ENCODE results near the gene GCH1. TPM values are rescaled to one million over a fixed set of nuclear protein-coding genes. Genes with fewer than 3 reads are reported as not detected.

GCH1 gene
- total RNA-seq, 1 experiment from 2014 or later = 16.7 TPM

- DNase-seq (ENCODE audit: low read depth, low spot score) = no peak
- Histone ChIP-seq H3K9ac (ENCODE audit: low read length) (no peak overlapping the region), H3K9me3 (ENCODE audit: control insufficient read depth in 1 of 2, insufficient read depth in 1 of 2, low read depth in 1 of 2, low read length in 2 of 2) (no peaks in the 10 kb centered on the region), H3K4me2 (ENCODE audit: low read length) (no peak overlapping the region), H3K9me2 (ENCODE audit: insufficient read depth) (no peaks in the 10 kb centered on the region), H2AFZ (ENCODE audit: low read depth, low read length, poor library complexity, severe bottlenecking) (no peak overlapping the region), H3K27me3 (ENCODE audit: insufficient read depth, low read length) (no peaks in the 10 kb centered on the region), H3K36me3 (ENCODE audit: control insufficient read depth in 1 of 2, insufficient read depth in 2 of 2, low read length in 2 of 2) (no peaks in the 10 kb centered on the region), H3K27ac (ENCODE audit: low read depth, low read length) (no peak overlapping the region), H3K4me1 (ENCODE audit: control insufficient read depth in 1 of 2, insufficient read depth in 2 of 2, low read length in 2 of 2) (no peaks in the 10 kb centered on the region), H3K4me3 (replicated peaks in 1 of 2; ENCODE audit: low read depth in 1 of 2, low read length in 2 of 2) (no peak overlapping the region), H4K20me1 (ENCODE audit: insufficient read depth) (no peaks in the 10 kb centered on the region), H3K79me2 (ENCODE audit: insufficient read depth, low read length) (no peaks in the 10 kb centered on the region)
- ChIA-PET POLR2A (no interaction called here), RAD21 (ENCODE audit: low non-redundant PET in 1 of 2, low total read pairs in 2 of 2, uncharacterized antibody in 2 of 2, unreplicated experiment in 2 of 2) (no interaction called here), CTCF (no interaction called here)
- no TSS peak for BruUV-seq (replicated peaks)
- no peak for TF ChIP-seq EZH2phosphoT487 (IDR thresholded peaks at IDR 0.05; ENCODE audit: borderline replicate concordance)
- no peak for TF ChIP-seq EZH2 (IDR thresholded peaks at IDR 0.05)
- no peak for TF ChIP-seq CEBPB (IDR thresholded peaks at IDR 0.05; ENCODE audit: low read depth)
- TF ChIP-seq ZFX (IDR thresholded peaks at IDR 0.05) = no peak
- no peak for TF ChIP-seq SP1 (IDR thresholded peaks at IDR 0.05; ENCODE audit: low read depth)
- TF ChIP-seq EGR1 (IDR thresholded peaks at IDR 0.05; ENCODE audit: low read depth) = no peak
- TF ChIP-seq ELF1 (IDR thresholded peaks at IDR 0.05; ENCODE audit: borderline replicate concordance, low read depth) = no peak
- TF ChIP-seq FOSL1 (IDR thresholded peaks at IDR 0.05; ENCODE audit: low read depth) = no peak
- no peak for TF ChIP-seq MAX (IDR thresholded peaks at IDR 0.05)
- no peak for TF ChIP-seq TCF7L2 (IDR thresholded peaks at IDR 0.05; ENCODE audit: borderline replicate concordance, extremely low read depth, insufficient read depth, insufficient read length)
- no peak for TF ChIP-seq POLR2A (IDR thresholded peaks at IDR 0.05; ENCODE audit: borderline replicate concordance, extremely low read depth, insufficient read depth, insufficient read length)
- no peak for TF ChIP-seq ATF3 (IDR thresholded peaks at IDR 0.05)
- no peak for TF ChIP-seq POLR2AphosphoS5 (IDR thresholded peaks at IDR 0.05; ENCODE audit: low read depth, low read length)
- no peak for TF ChIP-seq ZNF274 (IDR thresholded peaks at IDR 0.05; ENCODE audit: low read depth, low read length)
- no peak for TF ChIP-seq CBX3 (IDR thresholded peaks at IDR 0.05; ENCODE audit: low read depth)
- TF ChIP-seq SIN3A (IDR thresholded peaks at IDR 0.05; ENCODE audit: low read depth) = no peak
- no peak for TF ChIP-seq JUND (IDR thresholded peaks at IDR 0.05)
- no peak for TF ChIP-seq RAD21 (IDR thresholded peaks at IDR 0.05; ENCODE audit: low read depth)
- no peak for TF ChIP-seq CTCF (IDR thresholded peaks at IDR 0.05 in 2 of 3, conservative IDR thresholded peaks at IDR 0.05 in 1 of 3; ENCODE audit: borderline replicate concordance in 1 of 3, insufficient read depth in 1 of 3, low read depth in 2 of 3, low read length in 2 of 3)
- intact Hi-C loops (cut with micrococcal nuclease) = no loop called here
- no peak for ATAC-seq
Observed at GRCh38 chr14:54920052-54920451, 17.4 kb upstream of the GCH1 start.
